WI38 (cell line): ENCODE results near the gene SLC8A2.
"Not testable (repeated sequence)": the region's sequence is repeated elsewhere in the genome, so short reads cannot be mapped to it uniquely, and the experiment has no call there.

Source experiments
- H3K4me3 ChIP-seq: 2 replicates; pipeline ENCODE4 v1.5.1; 2011; ENCODE audit warnings: low read depth, mild to moderate bottlenecking, control low read depth, low read length
- TF ChIP-seq, protein P1 (sequence below): IDR thresholded peaks from 2 replicates; pipeline ENCODE4 v1.5.1; 2012; ENCODE audit warnings: low read depth, mild to moderate bottlenecking, control low read depth, low read length

The SLC8A2 gene

DNA sequence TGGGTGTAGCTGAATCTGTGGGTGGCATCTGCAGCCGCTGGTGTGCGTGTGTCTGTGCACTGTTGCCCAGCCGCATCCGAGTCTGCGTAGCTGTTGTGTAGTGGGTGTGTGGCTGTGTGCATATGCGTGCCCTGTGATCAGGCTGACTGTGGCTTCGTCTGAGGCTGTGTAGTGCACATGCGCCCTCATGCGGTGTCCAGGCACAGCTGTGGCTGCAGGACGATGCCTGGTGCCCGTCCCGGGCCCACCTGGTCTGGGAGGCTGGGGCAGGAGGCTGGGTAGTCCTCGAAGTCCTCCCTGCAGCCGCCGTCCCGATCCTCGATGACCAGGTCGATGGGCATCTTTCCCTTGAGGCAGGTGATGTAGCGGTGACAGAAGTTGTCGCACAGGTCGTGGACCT is 57.2 kb downstream of the SLC8A2 start:
- TF ChIP-seq, protein P1, sequence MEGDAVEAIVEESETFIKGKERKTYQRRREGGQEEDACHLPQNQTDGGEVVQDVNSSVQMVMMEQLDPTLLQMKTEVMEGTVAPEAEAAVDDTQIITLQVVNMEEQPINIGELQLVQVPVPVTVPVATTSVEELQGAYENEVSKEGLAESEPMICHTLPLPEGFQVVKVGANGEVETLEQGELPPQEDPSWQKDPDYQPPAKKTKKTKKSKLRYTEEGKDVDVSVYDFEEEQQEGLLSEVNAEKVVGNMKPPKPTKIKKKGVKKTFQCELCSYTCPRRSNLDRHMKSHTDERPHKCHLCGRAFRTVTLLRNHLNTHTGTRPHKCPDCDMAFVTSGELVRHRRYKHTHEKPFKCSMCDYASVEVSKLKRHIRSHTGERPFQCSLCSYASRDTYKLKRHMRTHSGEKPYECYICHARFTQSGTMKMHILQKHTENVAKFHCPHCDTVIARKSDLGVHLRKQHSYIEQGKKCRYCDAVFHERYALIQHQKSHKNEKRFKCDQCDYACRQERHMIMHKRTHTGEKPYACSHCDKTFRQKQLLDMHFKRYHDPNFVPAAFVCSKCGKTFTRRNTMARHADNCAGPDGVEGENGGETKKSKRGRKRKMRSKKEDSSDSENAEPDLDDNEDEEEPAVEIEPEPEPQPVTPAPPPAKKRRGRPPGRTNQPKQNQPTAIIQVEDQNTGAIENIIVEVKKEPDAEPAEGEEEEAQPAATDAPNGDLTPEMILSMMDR: no peak
- H3K4me3 ChIP-seq: no peak overlapping the region

DNA sequence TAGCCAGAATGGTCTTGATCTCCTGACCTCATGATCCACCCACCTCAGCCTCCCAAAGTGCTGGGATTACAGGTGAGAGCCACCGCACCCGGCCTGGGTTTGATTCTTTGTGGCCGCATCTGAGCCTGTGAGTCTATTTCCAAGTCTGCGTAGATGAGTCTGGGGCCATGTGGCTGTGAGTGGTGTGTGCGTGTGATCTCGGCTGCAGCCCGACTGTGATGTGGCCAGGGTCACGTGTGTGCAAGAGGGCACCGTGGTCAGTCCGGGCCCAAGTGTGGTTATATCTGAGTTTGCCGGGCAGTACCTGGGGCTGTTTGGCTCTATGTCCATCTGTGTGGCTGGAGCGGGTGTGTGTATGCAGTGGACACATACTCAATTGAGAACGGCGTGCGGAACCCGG is 57.8 kb downstream of the SLC8A2 start:
- H3K4me3 ChIP-seq: no peak overlapping the region
- TF ChIP-seq, protein P1: no peak

DNA sequence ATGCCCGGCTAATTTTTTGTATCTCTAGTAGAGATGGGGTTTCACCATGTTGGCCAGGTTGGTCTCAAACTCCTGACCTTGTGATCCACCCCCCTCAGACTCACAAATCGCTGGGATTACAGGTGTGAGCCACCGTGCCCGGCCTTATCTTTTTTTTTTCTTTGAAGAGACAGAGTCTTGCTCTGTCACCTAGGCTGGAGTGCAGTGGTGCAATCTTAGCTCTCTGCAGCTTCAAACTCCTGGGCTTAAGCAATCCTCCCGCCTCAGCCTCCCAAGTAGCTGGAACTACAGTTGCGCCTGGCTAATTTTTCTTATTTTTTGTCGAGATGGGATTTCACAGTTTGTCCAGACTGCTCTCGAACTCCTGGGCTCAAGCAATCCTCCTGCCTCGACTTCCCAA is 60.0 kb downstream of the SLC8A2 start:
- not testable (repeated sequence) for H3K4me3 ChIP-seq

DNA sequence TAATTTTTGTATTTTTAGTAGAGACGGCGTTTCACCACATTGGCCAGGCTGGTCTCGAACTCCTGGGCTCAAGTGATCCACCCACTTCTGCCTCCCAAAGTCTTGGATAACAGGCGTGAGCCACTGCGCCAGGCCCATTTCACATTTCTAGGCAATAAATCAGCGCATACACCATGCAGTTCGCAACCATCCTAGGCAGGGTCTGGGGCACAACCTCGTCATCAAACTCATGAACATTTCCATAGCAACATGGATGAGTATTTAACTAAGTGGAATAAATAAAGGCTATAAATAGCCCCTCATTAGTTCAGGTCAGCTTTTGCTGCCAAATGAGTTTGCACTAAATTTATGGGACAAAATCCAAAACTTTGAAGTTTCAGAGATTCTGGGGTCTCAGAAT is 60.6 kb downstream of the SLC8A2 start:
- TF ChIP-seq, protein P1: no peak
- no peak overlapping the region for H3K4me3 ChIP-seq

DNA sequence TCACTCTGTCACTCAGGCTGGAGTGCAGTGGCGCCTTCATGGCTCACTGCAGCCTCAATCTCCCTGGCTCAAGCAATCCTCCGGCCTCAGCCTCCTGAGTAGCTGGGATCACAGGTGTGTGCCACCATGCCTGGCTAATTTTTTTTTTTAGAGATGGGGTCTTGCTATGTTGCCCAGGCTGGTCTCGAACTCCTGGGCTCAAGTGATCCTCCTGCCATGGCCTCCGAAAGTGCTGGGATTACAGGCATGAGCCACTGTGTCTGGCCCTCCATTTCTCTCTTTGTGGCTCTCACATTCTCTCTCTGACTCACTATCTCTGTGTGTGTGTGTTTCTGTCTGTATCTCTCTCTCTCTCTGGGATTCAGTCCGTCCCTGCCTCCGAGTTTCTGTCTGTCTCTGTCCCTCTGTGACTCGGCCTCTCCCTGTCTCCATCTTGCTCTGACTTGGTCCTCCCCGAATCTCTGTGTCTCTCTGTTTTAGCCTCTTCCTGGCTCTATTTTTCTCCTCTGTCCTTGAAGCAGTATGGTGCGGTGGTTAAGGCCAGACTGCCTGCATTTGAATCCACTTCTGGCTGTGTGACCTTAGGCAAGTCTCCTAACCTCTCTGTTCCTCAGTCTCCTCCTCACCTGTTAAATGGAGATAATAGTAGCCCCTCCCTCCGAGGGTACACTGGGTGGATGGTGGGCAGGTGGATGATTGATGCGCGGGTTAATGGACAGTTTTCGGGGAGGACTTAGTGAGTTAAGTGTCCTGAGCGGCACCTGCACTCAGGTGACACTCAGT is 63.3 kb downstream of the SLC8A2 start:
- TF ChIP-seq, protein P1: no peak
- H3K4me3 ChIP-seq: no peak overlapping the region

DNA sequence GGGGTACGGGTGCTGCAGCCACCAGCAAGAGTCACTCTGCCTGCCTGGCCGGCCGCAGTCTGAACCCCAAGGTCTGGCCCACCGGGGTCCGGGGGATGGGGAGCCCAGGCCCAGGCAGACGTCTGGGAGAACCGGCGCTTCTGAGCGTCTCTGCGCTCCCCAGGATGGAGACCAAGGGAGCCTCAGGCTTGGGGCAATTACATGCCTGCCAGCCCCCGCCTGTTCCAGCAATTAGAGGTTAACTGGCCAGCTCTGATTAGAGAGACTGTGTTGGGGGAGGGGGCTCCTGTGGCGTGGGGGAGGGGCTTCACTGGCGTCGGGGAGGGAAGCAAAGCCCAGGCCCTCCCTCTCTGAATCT is 64.3 kb downstream of the SLC8A2 start:
- no peak overlapping the region for H3K4me3 ChIP-seq

DNA sequence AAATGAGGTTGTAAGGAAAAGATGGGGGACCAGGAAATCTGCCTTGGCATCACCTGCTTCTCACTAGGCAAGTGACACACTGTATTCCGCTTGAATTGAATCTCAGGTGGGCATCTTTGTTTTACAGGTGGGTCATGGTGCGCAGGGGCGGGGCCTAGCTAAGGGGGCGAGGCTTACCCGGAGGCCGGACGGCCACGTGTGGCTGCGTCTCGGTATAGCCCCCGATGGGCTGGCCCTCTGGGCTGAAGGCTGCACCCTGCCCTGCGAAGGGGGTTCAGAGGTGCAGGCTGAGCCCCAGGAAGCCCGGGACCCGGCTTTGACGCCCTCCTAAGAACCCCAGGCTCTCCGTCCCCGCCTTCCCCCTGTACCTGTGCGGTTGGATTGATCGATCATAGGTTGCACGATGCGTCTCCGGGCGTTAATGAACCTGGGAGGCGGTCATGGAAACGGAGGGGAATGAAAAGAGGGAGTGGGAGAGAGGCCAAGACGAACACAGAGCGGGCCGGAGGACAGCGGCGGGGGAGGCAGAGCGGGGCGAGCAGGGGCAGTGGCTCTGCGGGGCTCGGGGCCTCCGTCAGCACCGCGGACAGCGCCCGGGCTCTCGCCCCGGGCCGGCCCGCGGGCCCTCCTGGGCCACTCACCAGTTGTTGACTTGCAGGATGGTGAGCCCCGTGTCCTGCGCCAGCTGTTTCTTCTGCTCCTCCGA is 64.8 kb downstream of the SLC8A2 start:
- TF ChIP-seq, protein P1: no peak
- no peak overlapping the region for H3K4me3 ChIP-seq

More for the DNA sequence above, 64.3 kb downstream of the SLC8A2 start:
- TF ChIP-seq, protein P1: no peak
